GM03348 (cell line): Measurements from ENCODE around the gene BCL2L1.

Experiments
- DNase-seq: peaks from one replicate; pipeline ENCODE4 v3.0.0; 2012; ENCODE audit warnings: low spot score

BCL2L1 gene

DNA sequence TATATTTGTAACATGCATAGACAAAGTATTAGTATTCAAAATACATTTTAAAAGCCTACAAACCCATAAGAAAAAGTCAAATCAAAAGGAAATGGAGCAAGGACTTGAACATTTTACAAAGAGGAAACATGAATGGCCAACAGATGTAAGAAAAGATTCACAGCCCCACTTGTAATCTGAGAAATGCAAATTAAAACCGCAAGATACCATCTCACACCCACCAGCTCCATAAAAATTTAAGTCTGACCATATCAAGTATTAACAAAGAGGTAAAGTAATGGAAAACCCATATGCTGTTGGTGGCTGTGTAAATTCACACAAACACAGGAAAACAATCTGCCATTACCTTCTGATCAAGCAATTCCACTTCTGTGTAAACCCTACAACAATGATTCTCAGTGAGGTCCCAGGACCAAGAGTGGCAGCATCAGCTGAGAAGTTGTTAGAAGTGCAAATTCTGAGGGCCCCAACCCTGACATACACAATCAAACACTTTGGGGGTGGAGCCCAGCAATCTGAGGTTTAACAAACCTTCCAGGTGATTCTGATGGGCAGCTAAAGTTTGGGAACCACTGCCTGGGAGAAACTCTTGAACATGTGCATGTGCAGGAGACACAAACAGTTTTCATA is 30.9 kb downstream of the BCL2L1 start:
- DNase-seq: peak; percentile 58

DNA sequence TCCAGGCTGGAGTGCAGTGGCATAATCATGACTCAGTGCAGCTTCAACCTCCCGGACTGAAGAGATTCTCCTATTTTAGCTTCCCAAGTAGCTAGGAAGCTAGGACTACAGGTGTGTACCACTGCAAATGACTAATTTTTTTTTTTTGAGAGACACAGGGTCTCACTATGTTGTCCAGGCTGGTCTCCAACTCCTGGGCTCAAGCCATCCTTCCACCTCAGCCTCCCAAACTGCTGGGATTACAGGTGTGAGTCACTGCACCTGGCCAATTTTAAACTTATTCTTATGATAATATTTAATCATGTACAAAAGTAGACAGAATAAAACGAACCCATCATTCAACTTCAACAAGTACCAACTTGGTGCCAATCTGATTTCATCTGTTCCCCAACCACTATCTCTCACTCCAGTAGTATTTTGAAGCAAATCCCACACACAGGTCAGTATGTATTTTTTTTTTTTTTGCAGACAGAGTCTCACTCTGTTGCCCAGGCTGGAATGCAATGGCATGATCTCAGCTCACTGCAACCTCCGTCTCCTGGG is 32.5 kb downstream of the BCL2L1 start:
- DNase-seq: no peak

DNA sequence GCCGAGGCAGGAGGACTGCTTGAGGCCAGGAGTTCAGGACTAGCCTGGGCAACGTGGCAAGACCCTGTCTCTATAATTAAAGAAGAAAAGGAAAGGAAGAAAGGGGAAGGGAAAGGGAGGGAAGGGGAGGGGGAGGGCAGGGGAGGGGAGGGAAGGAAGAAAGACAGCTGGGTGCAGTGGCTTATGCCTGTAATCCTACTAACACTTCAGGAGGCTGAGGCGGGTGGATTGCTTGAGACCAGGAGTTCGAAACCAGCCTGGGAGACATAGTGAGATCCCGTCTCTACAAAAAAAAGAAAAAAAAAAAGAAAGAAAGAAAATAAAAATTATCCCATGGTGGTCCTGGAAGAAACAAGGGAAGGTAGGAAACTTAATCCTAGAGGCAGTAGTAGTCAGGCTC is 33.5 kb downstream of the BCL2L1 start:
- no peak for DNase-seq

DNA sequence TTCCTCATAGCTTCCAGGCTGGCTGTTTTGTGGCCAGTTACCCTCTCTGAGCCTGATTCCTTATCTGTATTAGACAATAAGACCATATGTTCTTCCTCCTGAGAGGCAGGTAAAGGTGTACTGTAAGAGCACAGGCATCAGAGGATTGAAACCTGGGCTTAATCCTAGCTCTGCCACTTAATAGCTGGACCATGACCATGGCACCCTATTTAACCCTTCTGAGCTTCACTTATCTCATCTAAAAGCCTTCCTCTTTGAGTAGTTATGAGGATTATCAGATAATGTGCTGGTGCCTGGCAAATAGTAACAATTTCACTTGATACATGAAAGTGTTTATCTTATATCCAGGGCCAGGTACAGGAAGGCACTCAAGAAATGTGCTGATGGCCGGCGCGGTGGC is 34.9 kb downstream of the BCL2L1 start:
- DNase-seq: no peak

DNA sequence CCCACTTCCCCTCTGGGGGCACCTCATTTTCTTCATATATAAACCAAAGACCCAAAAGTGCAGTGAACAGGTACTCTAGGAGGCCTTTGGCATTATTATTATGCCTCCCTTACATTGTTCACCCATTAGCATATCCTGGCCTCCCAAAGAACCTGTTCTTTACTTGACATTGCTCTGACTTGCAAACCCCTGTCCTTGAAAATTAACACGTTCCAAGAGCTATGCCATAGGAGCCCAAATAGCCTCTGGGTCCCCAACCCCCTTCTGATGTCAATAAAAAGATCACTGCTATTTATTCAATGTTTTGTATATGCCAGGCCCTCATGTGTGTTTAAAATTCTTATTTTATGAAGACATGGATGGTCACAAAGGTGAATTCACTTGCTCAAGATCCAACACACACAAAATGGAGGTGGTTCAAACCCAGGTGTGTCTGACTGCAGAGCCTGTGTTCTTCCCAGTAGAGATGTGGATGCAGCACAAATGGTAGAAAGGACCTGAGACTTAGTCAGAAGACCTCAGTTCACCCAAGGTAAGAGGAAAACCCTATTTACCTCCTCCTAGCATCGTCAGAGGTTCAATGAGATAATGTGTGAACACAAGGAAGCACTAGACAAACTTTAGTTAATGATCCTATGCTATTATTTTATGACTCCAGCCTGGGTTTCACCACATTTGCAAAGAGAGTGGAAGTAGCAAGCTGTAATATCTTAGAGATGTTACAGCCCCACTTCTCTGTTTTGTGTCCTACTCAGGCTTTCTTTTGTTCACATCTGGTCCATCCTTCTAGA is 36.6 kb downstream of the BCL2L1 start:
- no peak for DNase-seq

DNA sequence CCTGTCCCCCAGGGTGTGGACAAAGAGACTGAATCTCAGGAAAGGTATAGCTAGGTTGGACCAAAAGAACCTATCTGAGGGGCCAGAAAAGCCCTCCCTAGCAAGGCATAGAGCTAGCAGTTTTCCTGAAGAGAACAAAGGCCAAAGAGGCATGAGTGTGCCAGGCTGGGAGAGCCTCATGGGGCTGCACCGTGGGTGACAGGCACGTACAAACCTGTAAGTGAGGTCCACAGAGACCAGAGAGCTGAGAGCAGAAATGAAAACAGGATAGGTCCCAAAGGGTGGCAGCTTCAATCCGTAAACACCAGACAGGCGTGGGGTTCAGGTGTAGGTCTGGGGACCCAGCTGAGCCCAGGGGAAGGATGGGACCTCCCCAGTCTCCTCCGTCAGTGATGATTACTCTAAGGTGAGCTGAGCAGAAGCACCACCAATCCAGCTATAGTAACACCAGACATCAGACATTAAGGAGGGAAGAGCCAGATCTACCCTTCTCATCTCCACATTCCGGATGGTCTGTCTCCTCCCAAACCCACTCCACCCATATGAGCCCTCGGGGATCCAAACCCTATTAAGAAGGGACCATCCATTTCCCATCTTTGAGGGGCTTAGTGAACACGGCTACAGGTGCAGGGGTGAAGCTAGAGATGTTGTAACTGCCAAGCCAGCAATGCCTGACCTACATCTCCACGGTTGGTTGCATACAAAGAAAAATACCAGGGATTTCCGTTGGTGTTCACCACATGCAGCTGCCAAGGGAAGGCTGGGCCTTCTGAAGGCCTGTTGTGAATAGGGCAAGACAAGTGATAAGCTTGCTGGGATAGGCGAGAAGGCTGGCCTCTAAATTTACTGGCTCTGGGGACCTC is 38.3 kb downstream of the BCL2L1 start:
- DNase-seq: no peak

DNA sequence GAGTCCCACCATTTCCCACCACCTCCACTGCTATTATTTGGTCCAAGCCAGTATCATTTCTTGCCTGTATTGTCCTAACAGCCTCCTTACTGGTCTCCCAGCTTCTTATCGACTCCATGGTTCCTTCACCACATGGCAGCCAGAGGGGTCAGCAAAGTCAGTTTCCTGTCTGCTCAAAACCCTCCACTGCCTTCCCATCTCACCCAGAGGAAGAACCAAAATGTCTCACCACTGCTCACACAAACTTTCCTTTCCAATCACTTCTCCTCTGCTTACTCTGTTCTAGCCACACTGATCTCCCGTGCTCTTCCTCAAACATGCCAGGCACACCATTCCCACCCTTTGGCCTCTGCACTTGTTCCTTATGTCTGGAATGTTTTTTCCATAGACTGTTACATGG is 39.7 kb downstream of the BCL2L1 start:
- DNase-seq: no peak

DNA sequence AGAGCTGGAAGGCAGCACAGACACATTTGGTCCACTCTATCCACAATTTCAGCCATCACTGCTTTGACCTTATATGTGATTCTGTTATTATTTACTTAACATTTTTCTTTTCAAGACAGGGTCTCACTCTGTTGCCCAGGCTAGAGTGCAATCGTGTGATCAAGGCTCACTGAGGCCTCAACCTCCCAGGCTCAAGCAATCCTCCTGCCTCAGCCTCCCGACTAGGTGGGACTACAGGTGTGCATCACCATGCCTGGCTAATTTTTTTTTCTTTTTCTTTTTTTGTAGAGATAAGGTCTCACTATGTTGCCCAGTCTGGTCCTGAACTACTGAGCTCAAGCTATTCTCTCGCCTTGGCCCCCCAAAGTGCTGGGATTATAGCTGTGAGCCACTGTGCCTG is 40.3 kb downstream of the BCL2L1 start:
- no peak for DNase-seq

DNA sequence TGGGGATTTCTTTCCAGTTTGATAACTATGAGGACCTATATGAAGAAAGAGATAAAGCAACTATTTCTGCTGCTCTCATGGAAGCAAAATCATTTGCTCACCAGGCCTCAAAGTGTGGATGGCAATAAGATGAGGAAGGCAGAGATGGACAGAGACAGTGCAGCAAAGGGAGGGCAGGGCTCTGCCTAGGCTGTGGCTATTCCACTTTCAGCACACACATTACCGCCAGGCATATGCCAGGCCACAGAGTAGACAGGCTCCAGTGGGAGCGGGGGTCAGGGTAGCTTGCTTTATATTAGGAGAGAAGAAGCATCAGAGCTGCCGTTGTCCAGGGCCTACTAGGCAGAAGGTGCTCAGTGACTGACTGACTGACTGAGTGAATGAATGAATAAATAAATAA is 40.9 kb downstream of the BCL2L1 start:
- DNase-seq: no peak

DNA sequence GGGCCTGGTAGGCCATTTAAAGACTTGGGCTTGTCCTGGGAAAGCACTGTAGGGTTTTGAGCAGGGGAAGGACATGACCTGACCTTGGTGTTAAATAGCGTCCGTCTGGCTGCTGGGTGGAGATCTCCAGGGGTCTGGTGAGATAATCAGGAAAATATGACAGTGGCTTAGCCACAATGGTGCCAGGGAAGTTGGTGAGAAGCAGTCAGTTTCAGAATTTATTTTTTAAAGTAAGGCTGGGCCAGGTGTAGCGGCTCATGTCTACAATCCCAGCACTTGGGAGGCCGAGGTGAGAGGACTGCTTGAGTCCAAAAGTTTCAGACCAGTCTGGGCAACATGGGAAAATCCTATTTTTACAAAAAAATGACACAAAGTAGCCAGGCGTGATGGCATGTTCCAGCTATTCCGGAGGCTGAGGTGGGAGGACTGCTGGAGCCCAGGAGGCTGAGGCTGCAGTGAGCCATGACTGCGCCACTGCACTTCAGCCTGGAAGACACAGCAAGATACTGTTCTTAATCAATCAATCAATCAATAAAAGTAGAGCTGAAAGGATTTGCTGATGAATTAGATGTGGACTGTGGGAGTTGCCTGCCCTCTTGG is 41.4 kb downstream of the BCL2L1 start:
- DNase-seq: no peak

DNA sequence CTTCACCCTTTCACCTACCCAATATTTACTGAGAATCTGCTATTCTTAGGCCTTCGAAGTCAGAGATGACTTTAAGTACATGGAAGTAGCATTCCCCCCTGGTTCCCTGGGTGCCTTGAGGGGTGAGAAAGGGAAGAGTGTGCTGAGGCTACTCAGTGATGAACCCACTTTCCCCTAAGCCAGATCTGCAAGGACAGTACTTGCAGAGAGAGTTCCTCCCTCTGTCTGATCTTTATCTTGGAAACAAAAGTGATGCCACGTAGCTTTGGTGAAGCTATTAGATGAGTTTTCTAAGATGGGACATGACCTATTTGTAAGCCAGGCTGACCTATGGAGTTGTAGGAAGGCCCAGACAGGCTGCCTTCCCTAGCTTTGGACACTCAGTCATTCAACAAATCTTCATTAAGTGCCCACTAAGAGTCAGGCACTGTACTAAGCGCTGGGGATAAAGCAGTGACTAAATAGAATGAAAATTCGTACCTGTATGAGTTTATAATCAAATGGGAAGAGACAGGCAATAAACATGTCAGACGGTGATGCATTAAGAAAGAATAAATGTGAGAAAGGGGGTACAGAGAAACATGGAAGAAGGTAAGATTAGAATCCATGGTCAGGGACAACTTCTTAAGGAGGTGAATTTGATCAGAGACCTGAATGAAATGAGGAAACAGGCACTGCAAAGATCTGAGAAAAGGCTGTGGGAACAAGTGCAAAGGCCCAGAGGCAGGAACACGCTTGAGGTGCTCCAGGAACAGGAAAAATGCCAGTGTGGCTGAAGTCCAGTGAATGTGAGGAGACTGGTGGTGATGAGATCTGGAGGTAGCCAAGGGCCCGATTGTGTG is 42.2 kb downstream of the BCL2L1 start:
- DNase-seq: no peak

DNA sequence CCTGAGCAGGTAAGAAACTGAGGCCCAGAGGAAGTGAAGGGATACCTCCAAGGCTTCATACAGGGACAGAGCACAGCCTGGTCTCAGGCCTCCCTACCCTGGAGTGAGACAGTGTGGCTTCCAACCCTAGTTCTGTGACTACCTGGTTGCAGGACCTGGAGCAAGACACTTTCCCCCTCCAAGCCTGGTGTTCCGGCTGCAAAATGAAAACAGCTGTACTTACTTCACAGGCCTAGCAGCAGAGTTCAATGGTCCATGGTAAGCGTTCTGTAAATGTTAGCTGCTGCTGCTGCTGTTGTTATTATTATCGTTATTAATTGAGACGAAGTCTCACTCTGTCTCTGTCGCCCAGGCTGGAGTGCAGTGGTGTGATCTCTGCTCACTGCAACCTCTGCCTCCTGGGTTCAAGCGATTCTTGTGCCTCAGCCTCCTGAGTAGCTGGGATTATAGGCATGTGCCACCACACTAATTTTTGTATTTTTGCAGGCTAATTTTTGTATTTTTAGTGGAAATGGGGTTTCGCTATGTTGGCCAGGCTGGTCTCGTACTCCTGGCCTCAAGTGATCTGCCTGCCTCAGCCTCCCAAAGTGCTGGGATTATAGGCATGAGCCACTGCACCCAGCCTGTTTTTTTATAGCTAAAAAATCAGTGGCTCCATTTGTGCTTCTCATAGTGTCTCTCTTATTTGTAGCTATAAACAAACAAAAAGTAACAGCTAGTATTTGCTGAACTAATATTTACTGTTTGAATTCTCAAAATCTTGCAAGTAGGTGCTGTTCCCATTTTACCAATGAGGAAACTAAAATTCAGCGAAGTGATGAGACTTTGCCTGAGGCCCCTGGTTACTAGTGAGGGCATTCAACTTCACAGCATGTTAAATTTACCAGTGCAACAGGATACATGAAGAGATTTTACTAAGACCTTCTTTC is 43.0 kb downstream of the BCL2L1 start:
- no peak for DNase-seq

DNA sequence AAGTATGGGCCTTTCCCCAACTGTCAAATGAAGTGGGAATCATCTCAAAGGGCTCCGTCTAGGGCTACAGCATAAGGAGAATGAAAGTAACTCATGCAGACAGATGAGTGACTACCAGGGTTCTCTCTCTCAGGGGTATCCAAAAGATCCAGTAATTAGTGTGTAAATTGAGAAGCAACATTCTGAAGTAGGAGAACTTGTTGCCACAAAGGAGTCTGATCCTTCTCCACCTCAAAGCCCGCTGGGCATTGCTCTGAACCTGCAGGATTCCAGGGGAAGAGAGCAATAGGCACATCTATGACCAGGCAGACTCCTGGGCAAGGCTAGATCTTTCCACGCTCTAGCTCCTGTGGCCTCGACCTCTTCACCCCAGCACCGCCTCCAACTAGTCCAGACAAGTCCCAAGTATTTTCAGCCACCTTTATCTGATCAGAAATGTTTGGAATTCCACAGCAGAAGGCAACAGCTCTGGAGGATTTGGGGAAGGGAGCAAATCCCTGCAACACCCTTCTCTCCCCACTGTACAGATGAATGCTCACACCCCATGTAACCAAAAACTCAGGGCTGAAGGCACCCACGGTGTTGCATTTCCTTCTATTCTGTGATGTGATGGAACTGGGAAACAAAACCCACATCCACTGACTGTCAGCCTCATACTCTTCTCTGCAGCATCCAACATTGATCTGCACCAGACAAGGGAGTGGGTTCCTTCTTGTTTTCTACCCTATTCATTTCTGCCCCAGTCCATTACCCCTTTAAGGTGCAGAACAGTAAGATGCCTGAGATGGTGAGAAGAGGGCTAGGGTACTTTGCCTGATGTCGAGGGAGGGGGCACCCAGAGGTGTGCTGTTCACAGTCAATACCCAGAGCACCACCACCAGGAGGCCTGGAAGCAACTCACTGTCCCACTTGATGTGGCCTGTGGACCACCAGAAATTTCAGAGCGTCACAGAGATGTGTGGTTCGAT is 44.0 kb downstream of the BCL2L1 start:
- peak; percentile 65 for DNase-seq

DNA sequence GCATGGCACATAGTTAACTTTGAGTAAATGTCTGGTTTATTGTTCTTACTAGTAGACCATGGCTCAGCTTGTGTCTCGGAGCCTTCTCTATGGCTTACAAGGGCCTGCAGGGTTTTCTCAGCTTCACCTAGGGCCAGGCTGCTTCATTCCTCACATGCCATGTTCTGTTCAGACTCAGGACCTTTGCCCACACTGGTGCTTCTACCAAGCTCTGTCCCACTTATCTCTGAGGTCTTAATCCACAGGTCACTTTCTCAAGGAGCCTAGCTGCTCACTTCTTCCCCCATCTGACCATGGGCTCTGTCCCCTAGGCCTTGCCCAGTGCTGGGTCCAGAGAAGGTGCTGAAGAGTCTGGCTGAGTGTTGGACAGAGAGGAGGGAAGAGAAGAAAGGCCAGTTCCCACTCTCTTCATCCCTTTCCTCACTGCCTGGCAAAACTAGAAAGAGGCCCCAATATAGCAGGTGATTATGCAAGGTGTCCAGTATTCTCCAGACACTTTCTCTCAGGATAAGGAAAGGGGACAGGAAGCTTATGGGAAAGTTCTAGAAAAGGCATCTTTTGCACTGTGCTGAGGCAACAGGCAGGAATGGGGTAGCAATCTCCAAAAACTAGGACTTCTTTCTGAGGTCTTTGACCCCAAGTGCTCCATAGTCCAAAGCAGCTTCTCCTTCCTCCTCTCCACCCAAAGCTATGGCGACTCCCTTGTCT is 45.0 kb downstream of the BCL2L1 start:
- no peak for DNase-seq

DNA sequence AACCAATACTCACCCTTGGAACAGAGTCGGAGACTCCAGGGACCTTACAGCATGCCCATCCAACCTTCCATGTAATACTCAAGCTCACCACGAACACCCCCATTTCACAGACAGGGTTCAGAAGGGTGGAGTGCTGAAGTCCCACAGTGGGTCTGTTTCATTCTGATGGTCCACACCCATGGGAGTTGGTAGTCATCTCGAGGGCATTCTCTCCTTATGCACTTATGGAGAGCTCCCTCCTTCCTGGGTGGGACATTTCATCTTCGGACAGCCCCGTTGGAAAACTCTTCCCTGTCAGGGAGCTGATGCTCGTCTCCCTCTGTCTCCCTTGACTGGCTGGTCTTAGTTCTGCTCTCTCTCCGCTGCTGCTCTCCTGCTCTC is 46.1 kb downstream of the BCL2L1 start:
- DNase-seq: no peak

DNA sequence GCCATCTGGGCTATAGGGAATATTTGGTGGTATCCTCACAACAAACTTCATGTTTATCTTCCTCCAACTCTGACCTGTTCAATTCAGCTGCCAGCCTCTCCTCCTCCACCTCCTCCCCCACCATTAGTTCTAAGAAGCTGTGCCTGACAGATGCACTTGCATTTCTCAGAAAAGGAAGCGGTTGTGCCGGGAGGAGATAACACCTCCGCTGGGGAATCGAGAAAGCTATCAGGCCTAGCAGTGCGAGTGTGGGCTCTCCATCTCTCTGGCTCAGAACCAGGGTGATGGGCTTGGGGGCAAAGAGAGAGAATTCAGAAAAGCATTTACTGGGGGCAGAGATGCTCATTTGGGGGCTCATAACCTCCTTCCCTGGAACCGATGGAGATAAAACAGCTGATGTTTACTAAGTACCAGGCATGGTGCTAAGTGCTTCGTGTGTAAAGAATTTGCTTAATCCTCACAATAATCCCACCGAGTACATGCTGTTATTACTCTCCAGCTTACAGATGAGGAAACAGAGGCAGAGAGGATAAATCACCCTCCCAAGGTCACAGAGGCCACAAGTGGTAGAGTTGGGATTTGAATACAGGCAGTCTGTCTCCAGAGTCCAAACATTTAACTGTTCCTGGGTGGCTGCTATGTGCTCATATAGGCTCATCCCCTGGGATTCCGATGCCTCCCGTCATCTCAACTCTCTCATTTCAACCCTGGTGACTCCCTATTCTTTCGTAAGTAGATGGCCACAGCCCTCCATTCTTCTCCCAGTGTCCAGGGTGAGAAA is 46.6 kb downstream of the BCL2L1 start:
- DNase-seq: no peak
